OCI-LY7 (cell line): ENCODE data around the gene KSR1.

Experiments used
- EZH2phosphoT487 ChIP-seq: fragments of 200-600 bp; sonication (generic); IDR thresholded peaks from 2 replicates; pipeline ENCODE4 v1.6.1; 2018; ENCODE audit warnings: low read depth, borderline replicate concordance, mild to moderate bottlenecking, mixed run types, antibody characterized with exemption, low read length, moderate library complexity, mixed read lengths
- TF ChIP-seq, protein P1 (sequence below): fragments of 200-600 bp; sonication (generic); conservative IDR thresholded peaks from 2 replicates; pipeline ENCODE4 v1.5.1; 2014; ENCODE audit warnings: mild to moderate bottlenecking, antibody characterized with exemption, low read length, moderate library complexity, mixed read lengths

DNA sequence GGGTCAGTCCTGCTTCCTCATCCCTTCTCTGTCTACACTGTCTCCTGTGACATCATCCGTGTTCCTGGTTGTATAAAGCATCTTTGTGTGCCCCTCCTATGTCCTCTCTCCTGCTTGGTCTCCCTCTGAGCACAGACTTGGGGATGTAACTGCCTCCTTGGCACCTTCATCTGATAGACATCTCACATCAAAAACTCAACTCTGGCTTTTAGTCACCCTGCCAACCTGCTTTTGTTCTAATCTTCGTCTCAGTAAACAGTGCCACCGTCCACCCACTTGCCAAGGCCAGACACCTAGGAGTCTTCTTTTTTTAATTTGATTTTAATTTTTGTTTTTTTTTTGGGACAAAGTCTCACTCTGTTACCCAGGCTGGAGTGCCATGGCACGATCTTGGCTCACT, 16.9 kb upstream of the KSR1 start:
- TF ChIP-seq, protein P1, sequence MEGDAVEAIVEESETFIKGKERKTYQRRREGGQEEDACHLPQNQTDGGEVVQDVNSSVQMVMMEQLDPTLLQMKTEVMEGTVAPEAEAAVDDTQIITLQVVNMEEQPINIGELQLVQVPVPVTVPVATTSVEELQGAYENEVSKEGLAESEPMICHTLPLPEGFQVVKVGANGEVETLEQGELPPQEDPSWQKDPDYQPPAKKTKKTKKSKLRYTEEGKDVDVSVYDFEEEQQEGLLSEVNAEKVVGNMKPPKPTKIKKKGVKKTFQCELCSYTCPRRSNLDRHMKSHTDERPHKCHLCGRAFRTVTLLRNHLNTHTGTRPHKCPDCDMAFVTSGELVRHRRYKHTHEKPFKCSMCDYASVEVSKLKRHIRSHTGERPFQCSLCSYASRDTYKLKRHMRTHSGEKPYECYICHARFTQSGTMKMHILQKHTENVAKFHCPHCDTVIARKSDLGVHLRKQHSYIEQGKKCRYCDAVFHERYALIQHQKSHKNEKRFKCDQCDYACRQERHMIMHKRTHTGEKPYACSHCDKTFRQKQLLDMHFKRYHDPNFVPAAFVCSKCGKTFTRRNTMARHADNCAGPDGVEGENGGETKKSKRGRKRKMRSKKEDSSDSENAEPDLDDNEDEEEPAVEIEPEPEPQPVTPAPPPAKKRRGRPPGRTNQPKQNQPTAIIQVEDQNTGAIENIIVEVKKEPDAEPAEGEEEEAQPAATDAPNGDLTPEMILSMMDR: no peak
- TF ChIP-seq EZH2phosphoT487: no peak
